HAP-1 (cell line): Measurements from ENCODE around the gene LTBP2.

Experiments used
- DNase-seq, 2 experiments: peaks; one replicate each; pipeline ENCODE4 v3.0.0-alpha.2; 2016 to 2020; ENCODE audit warnings: low spot score in 2 of 2
- H3K27me3 ChIP-seq: fragments of 250-450 bp; sonication (Bioruptor Pico); 2 replicates; pipeline ENCODE4 v1.5.1; 2020; ENCODE audit warnings: low read depth, mild to moderate bottlenecking, moderate library complexity
- H3K36me3 ChIP-seq: fragments of 250-450 bp; sonication (Bioruptor Pico); replicated peaks from 2 replicates; pipeline ENCODE4 v1.5.1; 2020; ENCODE audit warnings: mild to moderate bottlenecking
- H3K4me1 ChIP-seq: fragments of 250-450 bp; sonication (Bioruptor Pico); 2 replicates; pipeline ENCODE4 v1.5.1; 2020; ENCODE audit warnings: mild to moderate bottlenecking
- H3K4me3 ChIP-seq: fragments of 250-450 bp; sonication (Bioruptor Pico); 2 replicates; pipeline ENCODE4 v1.5.1; 2020; ENCODE audit warnings: mild to moderate bottlenecking, moderate library complexity
- H3K9me3 ChIP-seq: fragments of 250-450 bp; sonication (Bioruptor Pico); 2 replicates; pipeline ENCODE4 v1.5.1; 2020; ENCODE audit warnings: mild to moderate bottlenecking, moderate library complexity
- in situ Hi-C: fragments of 300-500 bp; cut with MboI; formaldehyde crosslinking; loops from 3 replicates; pipeline ENCODE4 v1.14.3; 2020; ENCODE audit warnings: low sequenced_read_pairs, inconsistent platforms, mixed read lengths

Gene LTBP2

DNA sequence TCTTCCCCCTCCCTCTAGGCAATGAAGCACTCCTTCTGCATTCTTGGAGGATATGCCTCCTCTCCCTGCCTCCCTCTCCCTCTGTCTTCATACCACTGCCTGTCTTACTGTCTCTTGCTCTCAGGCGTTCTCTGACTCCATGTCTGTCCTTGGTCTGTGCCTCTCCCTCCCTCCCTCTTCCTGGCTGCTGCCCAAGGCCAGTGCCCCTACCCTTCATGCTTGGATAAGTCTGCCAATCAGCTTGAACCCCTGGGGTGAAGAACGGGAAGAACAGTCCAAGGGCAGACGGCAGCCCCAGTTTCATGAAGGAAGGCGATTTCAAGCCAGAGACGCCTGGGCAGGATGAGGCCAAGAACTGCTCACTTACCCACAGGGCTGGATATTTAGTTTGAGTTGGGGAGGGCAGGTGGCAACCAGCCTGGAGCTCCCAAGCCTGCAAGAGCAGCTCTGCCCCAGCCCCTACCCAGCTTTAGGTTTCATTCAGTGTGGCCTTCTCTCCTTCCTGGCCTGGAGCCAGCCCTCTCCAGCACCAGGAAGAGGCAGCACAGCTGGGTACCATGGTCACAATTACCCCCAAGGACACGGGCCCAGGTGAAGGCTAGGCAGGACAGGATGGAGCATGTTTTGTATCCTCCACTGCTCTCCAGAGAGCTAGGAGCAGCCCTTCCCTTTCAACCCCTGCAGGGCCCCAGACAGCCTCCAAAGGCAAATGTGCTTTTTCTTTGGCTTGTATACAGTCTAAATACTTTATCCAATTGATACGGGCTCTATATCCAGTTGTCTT, 35.8 kb upstream of the LTBP2 start:
- DNase-seq, result peak in 1 of 2 experiments; percentile 1
- H3K27me3 ChIP-seq, result peaks cover 6% of the 10 kb centered on the region; the same call in 1 of the 2 replicates
- H3K4me3 ChIP-seq, result no peak overlapping the region
- no peaks in the 10 kb centered on the region for H3K4me1 ChIP-seq
- H3K36me3 ChIP-seq, result no peaks in the 10 kb centered on the region
- H3K9me3 ChIP-seq, result no peaks in the 10 kb centered on the region
- in situ Hi-C loops, result no loop called here

DNA sequence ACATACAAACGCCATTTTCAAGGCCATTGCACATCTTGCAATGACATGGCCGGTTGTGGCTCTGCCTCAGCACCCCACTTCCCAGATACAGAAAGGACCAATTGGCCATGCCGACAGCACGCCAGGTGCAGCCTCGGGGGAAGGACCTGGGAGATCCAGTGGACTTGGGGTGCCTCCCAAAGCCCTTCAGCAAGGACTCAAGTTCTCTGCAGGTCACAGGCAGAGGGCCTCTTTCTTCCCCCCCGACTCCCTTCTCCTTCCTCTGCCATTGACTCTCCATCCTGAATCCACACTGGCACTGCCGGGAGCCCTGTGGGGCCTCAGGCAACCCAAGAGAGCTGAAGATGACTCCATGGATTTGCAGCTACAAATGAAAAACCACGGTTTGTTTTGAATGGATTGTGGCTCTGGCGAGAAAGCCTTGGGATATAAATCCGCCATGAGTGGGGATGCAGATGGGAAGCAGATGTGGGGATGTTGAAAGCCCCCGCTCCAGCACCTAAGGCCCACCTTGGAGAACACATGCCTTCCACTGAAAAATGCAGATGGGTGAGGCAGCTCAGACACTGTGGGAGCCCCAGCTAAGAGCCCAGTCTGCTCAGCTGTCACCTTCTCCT, 35.1 kb upstream of the LTBP2 start:
- H3K4me3 ChIP-seq, result no peak overlapping the region
- H3K9me3 ChIP-seq, result no peaks in the 10 kb centered on the region
- in situ Hi-C loops, result no loop called here

DNA sequence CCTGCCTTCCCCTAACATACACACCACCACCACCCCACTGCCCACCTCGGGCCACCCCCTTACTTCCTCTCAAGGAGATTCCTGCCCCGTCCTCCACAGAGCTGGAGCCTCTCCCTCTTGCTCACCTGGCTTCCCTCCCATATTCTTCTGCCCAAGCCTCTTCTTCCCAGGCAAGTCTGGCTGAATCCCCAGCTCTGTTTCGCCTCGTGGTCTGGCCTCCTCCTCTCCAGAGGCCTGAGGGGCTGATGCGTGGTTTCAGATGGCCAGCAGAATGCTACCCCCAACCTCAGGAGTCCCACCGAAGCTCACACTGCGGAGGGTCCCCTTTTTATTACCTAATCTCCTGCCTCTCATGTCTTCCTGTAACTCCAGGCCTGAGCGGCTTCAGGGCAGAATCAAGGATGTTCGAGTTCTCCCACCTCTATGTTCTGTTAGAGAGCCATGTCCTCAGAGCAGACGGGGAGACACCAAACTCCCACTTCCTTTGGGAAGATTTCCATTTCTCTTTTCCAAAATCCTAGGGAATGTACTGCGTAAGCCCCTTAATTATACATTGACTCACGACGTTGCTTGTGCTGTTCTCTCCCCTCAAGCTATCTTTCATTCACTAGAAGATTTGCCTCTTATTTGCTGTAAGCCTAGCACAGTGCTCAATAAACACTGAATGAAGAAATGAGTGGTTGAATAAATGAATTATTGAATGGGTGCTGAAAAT, 33.9 kb upstream of the LTBP2 start:
- no peak for DNase-seq
- Histone ChIP-seq H3K36me3 (no peaks in the 10 kb centered on the region), H3K4me3 (no peak overlapping the region), H3K4me1 (no peaks in the 10 kb centered on the region), H3K27me3 (peaks cover 6% of the 10 kb centered on the region; the same call in 1 of the 2 replicates), H3K9me3 (no peaks in the 10 kb centered on the region)
- in situ Hi-C loops, result no loop called here

More for the DNA sequence above, 35.1 kb upstream of the LTBP2 start:
- Histone ChIP-seq H3K4me1 (no peaks in the 10 kb centered on the region), H3K27me3 (peaks cover 6% of the 10 kb centered on the region; the same call in 1 of the 2 replicates), H3K36me3 (no peaks in the 10 kb centered on the region)
- DNase-seq, result peak in 1 of 2 experiments; percentile 2

DNA sequence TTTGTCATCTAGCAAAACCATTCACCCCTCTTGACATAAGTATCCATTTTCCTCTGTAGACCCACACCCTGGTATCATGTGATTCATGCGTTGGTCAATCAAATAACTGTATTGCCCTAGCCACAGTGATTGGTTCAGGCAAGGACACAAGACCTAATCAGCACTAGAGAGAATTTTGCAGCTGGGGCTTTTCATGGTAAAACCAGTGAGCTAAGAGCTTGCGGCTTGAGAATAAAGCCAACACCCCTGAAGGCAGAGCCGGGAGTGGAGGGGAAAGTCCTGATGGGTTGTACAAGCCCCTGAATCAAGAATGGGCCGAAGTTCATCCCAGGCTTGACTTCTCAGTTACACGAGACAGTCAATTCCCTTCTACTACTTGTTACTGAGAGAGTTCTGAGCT, 33.2 kb upstream of the LTBP2 start:
- Histone ChIP-seq H3K36me3 (no peaks in the 10 kb centered on the region), H3K27me3 (peaks cover 6% of the 10 kb centered on the region; the same call in 1 of the 2 replicates), H3K9me3 (no peaks in the 10 kb centered on the region), H3K4me1 (no peaks in the 10 kb centered on the region), H3K4me3 (no peak overlapping the region)
- in situ Hi-C loops, result no loop called here
- DNase-seq, result no peak

DNA sequence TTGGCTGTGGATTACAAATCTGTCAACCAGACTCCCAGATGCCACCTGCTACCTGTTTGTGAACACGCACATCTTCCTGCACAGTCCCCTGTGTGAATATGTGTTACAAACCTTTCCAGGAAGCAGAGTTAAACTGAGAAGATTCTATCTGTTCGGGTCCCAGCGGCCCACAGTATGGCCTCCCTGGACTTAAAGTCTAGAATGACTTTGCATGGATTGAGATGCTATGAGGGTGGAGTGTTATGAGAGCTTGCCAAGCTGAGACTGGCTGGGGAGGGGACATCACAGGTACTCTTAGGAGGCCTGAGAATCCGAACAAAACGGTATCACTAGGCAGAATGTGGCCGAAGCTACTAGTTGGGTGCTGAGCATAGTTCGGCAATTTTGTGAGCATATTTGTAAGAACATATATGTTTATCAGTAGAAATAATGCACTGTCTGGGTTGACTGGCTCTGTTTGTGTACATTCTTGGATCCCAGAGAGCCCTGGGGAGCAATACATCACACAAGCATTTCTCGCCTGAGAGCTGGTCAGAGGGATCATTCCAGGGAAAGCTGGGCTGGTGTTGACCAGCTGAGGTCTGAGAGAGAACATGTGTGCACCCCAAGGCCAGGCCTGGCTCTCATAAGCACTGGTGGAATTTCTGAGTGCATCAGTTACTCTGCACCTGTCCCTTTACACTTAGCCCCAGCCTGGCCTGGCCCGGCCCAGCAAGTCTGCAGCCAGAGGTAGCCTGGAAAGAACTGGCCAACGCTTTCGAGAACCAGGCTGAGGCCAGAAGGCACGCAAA, 29.8 kb upstream of the LTBP2 start:
- Histone ChIP-seq H3K36me3 (no peaks in the 10 kb centered on the region), H3K4me1 (no peaks in the 10 kb centered on the region), H3K9me3 (no peaks in the 10 kb centered on the region), H3K4me3 (no peak overlapping the region), H3K27me3 (peaks cover 6% of the 10 kb centered on the region; the same call in 1 of the 2 replicates)
- no peak for DNase-seq
- in situ Hi-C loops, result no loop called here

DNA sequence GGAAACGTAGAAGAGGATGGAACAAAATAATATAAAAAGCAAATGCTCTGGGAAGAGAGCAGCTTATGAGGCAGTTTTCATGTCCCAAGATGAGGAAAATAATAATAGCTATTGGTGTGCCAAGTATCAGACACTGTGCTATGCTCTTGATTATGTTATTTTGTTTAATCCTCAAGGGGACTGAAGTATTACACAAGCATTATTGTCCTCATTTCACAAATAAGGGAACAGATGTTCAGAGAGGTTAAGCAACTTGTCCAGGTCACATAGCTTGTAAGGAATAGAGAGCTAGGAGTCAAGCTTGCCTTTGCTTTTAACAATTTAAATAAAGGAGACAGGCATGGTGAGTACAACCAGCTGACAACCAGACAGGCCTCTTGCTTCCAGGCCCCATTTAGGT, 26.9 kb upstream of the LTBP2 start:
- H3K4me3 ChIP-seq, result no peak overlapping the region
- in situ Hi-C loops, result no loop called here
- no peaks in the 10 kb centered on the region for H3K9me3 ChIP-seq
- no peak for DNase-seq
- H3K36me3 ChIP-seq, result no peaks in the 10 kb centered on the region
- peaks cover 6% of the 10 kb centered on the region; the same call in 1 of the 2 replicates for H3K27me3 ChIP-seq
- H3K4me1 ChIP-seq, result no peaks in the 10 kb centered on the region

DNA sequence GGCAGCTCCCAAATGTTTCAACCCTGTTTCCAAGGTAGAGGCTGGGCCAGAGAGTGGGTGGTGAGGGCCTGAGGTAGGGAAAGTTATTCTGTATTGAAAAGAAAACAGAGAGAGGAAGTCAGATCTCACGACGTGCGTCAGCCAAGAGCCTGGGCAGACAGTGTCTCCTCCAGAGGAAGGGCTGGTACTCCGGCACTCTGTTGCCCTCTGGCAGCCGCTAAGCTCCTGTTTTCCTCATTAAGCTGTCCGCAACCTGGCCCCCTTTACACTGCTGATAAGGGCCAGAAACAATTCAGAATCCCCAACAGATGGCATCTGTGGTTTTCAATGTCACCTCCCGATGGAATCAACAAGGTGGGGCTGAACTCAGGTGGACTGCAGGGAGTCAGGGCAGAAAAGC, 26.0 kb upstream of the LTBP2 start:
- peaks cover 2% of the 10 kb centered on the region; the same call in 1 of the 2 replicates for H3K27me3 ChIP-seq
- no peak overlapping the region for H3K4me3 ChIP-seq
- no peaks in the 10 kb centered on the region for H3K4me1 ChIP-seq
- no peaks in the 10 kb centered on the region for H3K36me3 ChIP-seq
- in situ Hi-C loops, result no loop called here
- no peak for DNase-seq
- no peaks in the 10 kb centered on the region for H3K9me3 ChIP-seq

DNA sequence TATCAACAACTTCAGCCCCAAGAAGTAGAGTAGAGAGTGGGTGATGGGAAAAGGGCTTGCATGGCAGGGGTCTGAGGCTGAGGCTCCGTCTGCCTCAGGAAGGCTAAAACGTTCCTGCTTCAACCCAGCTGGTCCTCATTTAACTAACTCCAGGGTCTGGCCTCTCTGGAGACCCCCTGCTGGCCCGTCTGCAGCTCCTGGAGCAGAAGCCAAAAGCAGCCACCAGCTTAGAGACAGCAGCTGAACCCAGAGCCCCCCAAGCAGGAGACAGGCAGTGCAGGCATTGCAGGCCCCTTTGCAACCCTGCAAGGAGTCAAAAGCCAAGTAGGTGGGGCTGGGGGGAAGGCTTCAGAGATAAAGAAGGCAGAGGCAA, 25.1 kb upstream of the LTBP2 start:
- in situ Hi-C loops, result no loop called here
- no peaks in the 10 kb centered on the region for H3K36me3 ChIP-seq
- no peak overlapping the region for H3K4me3 ChIP-seq
- DNase-seq, result no peak
- H3K4me1 ChIP-seq, result no peaks in the 10 kb centered on the region
- no peaks in the 10 kb centered on the region for H3K27me3 ChIP-seq
- H3K9me3 ChIP-seq, result no peaks in the 10 kb centered on the region

DNA sequence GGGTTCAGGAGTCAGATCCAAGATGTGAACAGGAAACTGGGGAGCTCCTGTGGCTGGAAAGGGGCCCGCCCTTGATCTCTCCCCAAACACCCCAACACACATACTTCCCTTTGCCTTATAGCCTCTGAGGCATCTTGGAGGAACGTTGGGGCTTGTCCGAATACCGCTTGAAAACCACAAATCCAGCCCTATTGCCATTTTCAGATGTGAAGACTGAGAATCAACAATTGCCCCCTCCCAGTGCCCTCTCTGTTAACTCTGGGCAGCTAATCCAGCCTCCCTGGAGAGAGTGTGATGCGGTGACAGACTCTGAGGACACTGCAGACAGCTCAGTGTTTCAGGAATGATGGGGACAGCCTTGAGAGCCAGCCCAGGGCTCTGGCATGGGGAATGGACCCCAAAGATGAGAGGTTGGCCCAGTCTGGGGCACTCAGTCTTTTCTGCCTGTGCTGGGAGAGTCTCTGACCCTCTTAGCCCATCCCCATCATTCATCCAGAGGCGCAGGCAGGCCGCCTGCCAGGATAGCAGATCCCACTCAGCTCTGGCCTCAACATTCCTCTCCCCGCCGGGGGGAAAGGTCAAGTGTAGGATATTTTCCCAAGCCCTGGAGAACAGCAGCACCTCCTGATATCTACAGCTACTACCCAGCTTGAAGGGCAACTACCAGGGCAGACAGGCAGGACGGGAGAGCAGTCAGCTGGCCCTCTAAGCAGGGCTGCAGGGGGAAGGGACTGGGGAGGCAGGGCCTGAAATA, 24.6 kb upstream of the LTBP2 start:
- Histone ChIP-seq H3K4me3 (no peak overlapping the region), H3K36me3 (no peaks in the 10 kb centered on the region), H3K4me1 (no peaks in the 10 kb centered on the region), H3K27me3 (no peaks in the 10 kb centered on the region), H3K9me3 (no peaks in the 10 kb centered on the region)
- no peak for DNase-seq
- in situ Hi-C loops, result no loop called here

DNA sequence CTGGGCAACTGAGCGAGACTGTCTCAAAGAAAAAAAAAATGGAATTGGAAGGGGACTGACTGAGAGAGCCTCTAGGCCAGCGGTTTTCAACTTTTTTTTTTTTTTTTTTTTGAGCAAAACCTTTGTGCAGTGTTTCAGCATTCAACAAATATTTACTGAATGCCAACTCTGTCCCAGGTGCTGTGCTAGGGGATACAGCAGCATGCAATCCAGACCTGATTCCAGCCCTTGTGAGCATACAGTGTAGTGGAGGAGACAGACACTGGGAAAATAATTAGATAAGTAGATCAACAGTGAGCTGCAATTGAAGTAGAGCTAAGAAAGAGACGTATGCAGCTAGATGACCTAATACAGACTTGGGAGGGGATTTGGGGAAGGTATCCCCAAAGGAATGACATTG, 23.8 kb upstream of the LTBP2 start:
- H3K4me1 ChIP-seq, result no peaks in the 10 kb centered on the region
- in situ Hi-C loops, result no loop called here
- H3K9me3 ChIP-seq, result no peaks in the 10 kb centered on the region
- H3K27me3 ChIP-seq, result no peaks in the 10 kb centered on the region
- H3K36me3 ChIP-seq, result no peaks in the 10 kb centered on the region
- H3K4me3 ChIP-seq, result no peak overlapping the region
- DNase-seq, result no peak

DNA sequence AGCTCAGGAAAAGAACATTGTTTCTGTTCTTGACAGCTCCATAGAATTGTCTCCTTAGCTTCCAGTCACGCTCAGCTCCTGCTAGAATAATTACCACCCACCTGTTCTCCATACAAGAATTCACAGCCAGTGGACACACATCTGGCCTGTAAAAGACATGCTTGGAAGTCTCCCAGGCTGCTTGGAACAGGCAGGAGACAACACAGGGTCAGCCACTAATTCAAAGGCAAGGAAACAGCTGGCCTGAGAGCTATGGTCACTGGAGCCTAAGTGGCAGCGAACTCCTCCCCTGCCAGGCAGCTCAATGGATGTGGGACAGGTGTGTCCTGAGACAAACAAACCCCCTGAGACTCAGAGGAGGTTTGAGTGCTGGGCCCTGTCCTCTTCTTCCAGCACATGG, 22.9 kb upstream of the LTBP2 start:
- Histone ChIP-seq H3K4me3 (no peak overlapping the region), H3K9me3 (no peaks in the 10 kb centered on the region), H3K4me1 (no peaks in the 10 kb centered on the region), H3K36me3 (no peaks in the 10 kb centered on the region), H3K27me3 (no peaks in the 10 kb centered on the region)
- no peak for DNase-seq
- in situ Hi-C loops, result no loop called here

DNA sequence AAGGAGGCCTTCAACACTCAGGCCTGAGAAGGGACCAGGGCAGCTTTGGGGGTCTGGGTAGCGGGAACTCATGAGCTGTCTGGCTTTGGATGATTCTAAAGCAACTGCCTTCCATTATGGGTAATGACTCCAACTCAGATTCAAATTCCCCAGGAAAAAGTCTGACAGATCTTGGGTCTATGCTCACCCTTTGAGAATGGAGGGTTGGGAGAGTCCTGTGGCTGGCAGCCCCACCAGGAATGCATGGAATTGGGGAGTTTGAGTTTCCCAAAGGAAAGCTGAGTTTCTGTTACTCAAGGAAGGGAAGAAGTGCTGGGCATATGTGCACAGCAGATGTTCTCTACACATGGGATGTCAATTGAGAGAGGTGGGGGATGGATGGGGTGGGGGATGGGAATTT, 22.4 kb upstream of the LTBP2 start:
- H3K4me1 ChIP-seq, result no peaks in the 10 kb centered on the region
- no peaks in the 10 kb centered on the region for H3K9me3 ChIP-seq
- DNase-seq, result no peak
- in situ Hi-C loops, result no loop called here
- H3K27me3 ChIP-seq, result no peaks in the 10 kb centered on the region
- H3K36me3 ChIP-seq, result no peaks in the 10 kb centered on the region
- H3K4me3 ChIP-seq, result no peak overlapping the region
